ENCODE measurements around the gene PWWP2A.
A peak's percentile ranks its signal among the peaks of the same experiment; 100 is the strongest.
"Not testable (repeated sequence)": the region's sequence is repeated elsewhere in the genome, so short reads cannot be mapped to it uniquely, and the experiment has no call there.

Gene PWWP2A

GRCh38 chr5:160119142-160119904 lies at the start of gene PWWP2A:
TSS of gene PWWP2A (minus strand) at chr5:160119450. CDS start at chr5:160119388, 62 bp downstream.
- peak; percentile 99 for DNase-seq

- DNase-seq: no peak
Measured at GRCh38 chr5:160167624-160168165, 48.4 kb upstream of the PWWP2A start.

- DNase-seq: no peak
Measured at GRCh38 chr5:160166973-160167623, 47.8 kb upstream of the PWWP2A start.

- no peak for DNase-seq
Measured at GRCh38 chr5:160166069-160166972, 47.1 kb upstream of the PWWP2A start.

GRCh38 chr5:160165137-160166068 lies 46.2 kb upstream of the PWWP2A start:
- no peak for DNase-seq

GRCh38 chr5:160162910-160163309 lies 43.7 kb upstream of the PWWP2A start:
- DNase-seq: no peak

GRCh38 chr5:160161626-160162025 lies 42.4 kb upstream of the PWWP2A start:
- no peak for DNase-seq

GRCh38 chr5:160160875-160161274 lies 41.6 kb upstream of the PWWP2A start:
- not testable (repeated sequence) for DNase-seq

- no peak for DNase-seq
Measured at GRCh38 chr5:160159991-160160792, 40.9 kb upstream of the PWWP2A start.

- no peak for DNase-seq
Measured at GRCh38 chr5:160158087-160158486, 38.8 kb upstream of the PWWP2A start.

- no peak for DNase-seq
Measured at GRCh38 chr5:160155017-160155750, 35.9 kb upstream of the PWWP2A start.

- no peak for DNase-seq
Measured at GRCh38 chr5:160152901-160153300, 33.7 kb upstream of the PWWP2A start.

GRCh38 chr5:160152287-160152686 lies 33.0 kb upstream of the PWWP2A start:
- DNase-seq: no peak

- DNase-seq: no peak
Measured at GRCh38 chr5:160151017-160151416, 31.8 kb upstream of the PWWP2A start.

- DNase-seq: no peak
Measured at GRCh38 chr5:160150381-160150780, 31.1 kb upstream of the PWWP2A start.

GRCh38 chr5:160144436-160144835 lies 25.2 kb upstream of the PWWP2A start:
- DNase-seq: not testable (repeated sequence)

- DNase-seq: no peak
Measured at GRCh38 chr5:160134332-160134731, 15.1 kb upstream of the PWWP2A start.

- DNase-seq: no peak
Measured at GRCh38 chr5:160133918-160134304, 14.7 kb upstream of the PWWP2A start.

- DNase-seq: no peak
Measured at GRCh38 chr5:160133071-160133917, 14.0 kb upstream of the PWWP2A start.

Data from NCI-H1092 (cell line).